CD4-positive, alpha-beta T cell treated with Interleukin-17A for 4 hours (primary cell): ENCODE results near the gene SH3GL3.

Source experiments
- DNase-seq: peaks from one replicate; pipeline ENCODE4 v3.0.0-alpha.2; 2020; ENCODE audit warnings: mixed read lengths

Gene SH3GL3, protein sequence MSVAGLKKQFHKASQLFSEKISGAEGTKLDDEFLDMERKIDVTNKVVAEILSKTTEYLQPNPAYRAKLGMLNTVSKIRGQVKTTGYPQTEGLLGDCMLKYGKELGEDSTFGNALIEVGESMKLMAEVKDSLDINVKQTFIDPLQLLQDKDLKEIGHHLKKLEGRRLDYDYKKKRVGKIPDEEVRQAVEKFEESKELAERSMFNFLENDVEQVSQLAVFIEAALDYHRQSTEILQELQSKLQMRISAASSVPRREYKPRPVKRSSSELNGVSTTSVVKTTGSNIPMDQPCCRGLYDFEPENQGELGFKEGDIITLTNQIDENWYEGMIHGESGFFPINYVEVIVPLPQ

GRCh38 chr15:83446904-83447709 lies at the start of gene SH3GL3:
SH3GL3 (plus strand) TSS chr15:83447341; CDS start chr15:83447534, 193 bp downstream.
- DNase-seq, result peak; percentile 38

DNA sequence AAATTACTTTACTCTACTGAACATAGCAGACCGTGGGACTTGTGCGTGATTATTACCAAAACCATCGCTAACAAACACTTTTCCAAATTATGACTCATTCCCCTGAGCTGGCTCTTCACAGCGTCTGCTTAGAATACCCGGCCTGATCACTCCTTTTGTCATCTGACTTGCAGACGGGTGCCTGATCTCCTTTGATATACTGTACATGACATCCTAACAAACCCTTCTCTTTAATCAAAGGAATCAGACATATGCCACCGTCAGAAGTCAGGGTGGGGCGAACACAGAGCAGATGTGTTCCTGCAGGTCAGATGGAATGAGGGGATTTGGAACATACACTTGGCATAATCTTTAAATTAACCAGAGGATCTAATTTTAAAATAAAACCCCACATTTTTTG lies 48.5 kb upstream of the SH3GL3 start:
- DNase-seq, result no peak

GRCh38 chr15:83404121-83404520 lies 43.0 kb upstream of the SH3GL3 start:
- DNase-seq, result no peak

DNA sequence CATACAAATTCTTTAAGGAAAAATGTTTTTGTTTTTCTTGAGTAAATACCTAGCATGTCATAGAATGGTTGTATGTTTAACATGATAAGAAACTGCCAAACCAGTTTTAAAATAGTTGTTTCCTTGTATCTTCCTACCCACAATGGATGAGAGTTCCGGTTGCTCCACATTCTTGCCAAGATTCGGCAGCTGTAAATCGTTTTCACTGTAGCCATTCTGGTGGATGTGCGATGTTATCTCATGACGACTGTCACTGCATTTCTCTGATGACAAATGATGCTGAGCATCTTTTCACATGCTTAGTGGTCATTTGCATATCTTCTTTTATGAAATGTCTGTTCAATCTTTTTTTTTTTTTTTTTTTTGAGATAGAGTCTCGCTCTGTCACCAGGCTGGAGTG lies 36.6 kb upstream of the SH3GL3 start:
- DNase-seq, result no peak

- no peak for DNase-seq
Observed at GRCh38 chr15:83413054-83413719, 34.0 kb upstream of the SH3GL3 start.

GRCh38 chr15:83422081-83422480 lies 25.1 kb upstream of the SH3GL3 start:
- no peak for DNase-seq

DNA sequence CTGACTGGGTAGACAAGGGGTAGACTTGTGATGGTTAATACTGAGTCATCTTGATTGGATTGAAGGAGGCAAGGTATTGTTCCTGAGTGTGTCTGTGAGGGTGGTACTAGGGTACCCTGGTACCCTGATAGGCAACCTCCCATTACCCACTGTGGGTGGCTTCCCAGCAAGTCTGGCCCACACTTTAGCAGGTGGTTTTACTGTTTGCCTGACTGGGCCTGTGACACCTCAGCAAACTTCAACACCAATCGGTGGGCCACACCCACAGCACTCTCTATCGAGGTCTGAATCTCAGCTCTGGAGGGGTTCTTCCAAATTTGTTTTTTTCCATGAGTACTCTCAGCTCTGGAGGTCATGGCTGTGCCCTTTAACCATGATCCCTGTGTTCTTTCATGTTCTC lies 24.6 kb upstream of the SH3GL3 start:
- no peak for DNase-seq

- DNase-seq, result no peak
Observed at GRCh38 chr15:83424101-83424500, 23.0 kb upstream of the SH3GL3 start.

GRCh38 chr15:83430441-83430840 lies 16.7 kb upstream of the SH3GL3 start:
- DNase-seq, result no peak

DNA sequence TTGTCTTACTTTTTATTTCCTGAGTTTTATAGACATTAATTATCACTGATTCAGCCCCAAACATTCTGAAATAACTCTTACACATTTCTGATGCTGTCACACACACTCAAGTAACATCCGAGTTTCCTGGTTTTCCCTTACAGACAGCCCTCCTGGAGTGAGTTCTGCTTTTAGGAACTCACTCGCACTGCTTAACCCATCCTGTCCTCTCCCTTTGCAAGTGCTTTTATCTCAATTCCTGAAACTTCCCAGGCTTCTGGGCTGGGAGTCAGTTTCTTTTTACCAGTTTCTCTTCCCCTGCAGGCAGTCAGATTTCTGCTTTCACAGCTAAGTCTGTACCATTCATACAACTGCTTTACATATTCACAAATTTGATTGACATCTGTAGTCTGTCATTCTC lies 15.6 kb upstream of the SH3GL3 start:
- no peak for DNase-seq

DNA sequence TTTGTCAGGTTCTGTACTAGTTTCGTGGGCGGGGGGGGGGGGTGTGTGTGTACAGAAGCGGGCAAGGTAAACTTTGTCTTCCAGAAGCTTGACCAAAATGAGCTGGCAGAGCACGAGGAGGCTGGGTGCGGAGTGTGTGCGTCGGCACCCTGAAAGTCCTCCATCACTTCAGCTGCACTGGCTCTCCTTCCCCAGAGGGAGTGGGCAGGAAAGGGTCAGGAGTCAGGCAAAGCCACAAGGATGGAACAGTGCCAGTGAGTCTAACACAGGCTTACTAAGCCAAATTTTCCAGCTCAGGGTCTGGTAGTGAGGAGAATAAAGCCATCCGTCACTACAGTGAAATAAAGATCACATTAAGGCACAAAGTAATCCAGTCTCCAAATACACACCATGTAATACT lies 11.9 kb upstream of the SH3GL3 start:
- no peak for DNase-seq

DNA sequence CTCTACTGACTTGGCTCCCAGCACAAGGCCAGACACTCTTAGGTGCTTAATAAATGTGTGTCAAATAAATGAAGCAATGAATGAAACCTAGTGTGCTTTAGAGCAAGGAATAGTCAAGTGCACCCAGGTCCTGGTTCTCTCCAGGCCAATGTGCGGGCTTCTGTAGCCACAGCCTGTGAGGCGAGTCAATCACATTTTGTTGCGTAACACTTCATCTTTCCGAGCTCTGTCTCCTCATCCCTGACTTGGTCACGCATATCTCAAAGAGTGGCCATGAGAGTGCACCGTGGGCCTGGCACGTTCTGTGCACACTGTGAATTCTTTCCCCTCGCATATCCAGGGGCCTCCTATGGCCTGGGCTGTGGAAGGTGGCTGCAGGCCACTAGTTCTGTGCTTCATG lies 11.4 kb upstream of the SH3GL3 start:
- no peak for DNase-seq

DNA sequence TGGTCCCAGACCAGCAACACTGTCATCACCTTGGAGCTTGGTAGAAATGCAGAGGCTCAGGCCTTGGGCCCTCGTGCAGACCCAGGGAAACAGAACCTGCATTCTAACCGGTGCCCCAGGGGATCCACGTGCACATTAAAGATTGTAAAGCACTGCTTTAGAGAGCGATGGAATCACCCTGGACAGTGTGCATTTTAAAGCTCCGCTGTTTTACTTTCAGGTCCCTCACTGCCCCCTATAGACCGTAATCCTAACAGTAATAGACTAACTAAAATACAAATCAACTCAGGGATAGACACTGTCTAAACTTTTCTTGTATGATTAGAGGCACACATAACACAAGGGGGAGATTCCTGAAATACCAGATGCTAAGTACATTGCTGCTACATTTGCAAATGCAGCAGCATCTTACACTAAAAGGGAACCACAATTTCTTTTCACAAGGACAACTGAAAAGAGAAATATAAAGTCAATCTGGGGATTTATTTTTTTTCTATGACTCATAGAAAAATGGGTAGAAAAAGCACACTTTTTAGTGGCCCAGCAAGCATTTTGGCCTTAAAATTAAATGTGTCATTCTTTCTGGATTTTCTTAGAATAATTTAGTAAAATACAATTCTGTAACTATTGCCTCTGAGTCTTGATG lies 10.5 kb upstream of the SH3GL3 start:
- no peak for DNase-seq

- no peak for DNase-seq
Observed at GRCh38 chr15:83443076-83443847, 3.9 kb upstream of the SH3GL3 start.

DNA sequence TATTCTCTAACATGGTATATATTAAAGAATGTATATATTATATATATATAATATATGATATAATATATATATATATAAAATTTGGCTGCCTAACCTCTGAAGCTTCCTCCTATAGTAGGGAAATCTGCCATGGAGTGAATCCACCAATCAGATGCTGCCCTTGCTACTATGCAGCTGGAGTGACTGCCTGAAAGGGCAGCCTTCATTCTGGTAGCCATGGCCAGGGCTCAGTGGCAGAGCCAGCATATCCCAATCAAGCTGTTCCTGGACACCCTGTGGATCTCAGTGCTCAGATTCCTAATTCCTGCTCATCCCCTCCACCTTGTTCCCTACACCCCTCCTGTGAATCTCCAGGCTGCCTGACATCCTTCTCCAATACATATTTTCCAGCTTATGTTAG lies 2.2 kb upstream of the SH3GL3 start:
- DNase-seq, result no peak

DNA sequence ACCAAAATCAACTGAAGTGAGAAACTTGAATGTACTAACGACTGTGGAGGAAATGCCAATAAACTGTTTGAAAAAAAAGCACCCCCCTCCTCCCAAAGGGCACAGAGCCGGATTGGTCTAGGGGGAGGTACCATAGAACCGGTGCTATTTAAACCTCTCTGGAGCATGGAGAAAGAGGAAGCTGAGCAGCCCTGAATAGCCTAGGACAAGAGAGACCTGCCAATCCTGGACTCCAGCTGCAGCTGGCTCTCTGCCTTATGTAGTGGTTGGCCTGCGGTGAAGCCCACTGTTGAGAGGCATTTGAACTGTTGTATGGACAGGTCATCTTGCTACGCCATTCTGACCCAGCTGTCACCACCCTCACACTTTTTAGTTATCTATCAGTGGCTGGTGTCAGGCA lies 1.5 kb upstream of the SH3GL3 start:
- no peak for DNase-seq

DNA sequence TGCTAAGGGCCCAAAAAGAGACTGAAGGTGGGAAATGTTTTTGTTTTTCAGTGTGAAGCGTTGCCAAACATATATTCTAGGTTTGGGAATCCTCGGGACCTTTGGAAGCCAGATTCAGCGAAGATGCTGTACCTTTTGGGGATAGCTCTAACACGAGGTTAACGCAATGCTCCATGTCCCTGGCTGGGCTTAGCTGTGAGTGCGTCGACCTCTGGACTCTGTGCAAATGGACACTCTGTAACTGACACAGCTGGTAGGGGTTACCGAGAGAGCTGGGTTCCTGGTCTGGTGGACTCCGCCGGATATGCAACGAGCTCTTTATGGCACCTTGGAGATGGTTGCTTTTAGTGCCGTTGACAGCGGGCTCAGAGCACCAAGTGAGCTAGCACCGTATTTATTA lies 724 bp upstream of the SH3GL3 start:
- no peak for DNase-seq

GRCh38 chr15:83449250-83449671 lies 2.1 kb downstream of the SH3GL3 start:
- no peak for DNase-seq

DNA sequence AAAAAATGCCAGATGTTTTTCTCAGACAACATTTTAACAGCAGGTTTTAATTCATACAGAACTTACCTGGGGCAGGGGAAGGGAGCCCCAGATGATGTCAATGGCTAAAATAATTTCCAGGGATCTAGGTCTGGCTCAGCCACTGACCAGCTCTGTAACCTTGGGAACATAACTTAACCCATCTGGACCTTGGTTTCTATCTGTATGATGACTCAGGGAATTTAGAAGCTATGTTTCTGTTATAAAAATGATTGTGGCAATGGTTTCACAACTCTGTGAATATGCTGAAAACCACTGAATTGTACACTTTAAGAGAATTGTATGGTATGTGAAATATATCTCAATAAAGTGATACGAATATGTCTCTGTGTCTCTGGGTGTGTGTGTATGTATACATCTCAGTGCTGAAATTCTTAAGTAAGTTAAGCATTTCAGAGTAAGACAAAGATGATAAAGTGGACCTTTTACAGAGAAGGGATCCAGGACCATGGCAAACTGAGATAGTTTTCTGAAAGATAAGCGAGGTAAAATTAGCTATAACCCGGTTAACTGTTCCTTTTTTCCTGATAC lies 2.9 kb downstream of the SH3GL3 start:
- no peak for DNase-seq

DNA sequence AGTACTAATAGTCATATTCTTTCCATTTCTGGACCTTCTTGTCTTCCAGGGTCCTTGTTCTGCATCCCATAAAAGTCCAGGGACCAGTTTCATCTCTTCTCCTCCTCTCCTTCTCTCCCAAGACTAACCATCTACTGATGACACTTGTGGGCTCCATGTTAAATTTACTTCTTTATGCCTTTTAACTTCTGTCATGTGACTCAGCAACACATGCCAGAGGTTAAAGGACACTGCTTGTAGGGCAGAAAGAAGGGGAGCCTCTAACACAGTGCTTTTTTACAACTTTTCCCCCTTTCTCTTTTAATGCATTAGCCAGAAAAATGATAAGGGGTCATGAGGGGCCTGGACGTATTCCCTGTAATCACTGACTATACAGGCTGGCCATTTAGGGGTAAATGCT lies 10.0 kb downstream of the SH3GL3 start:
- no peak for DNase-seq

GRCh38 chr15:83458381-83458780 lies 11.2 kb downstream of the SH3GL3 start:
- no peak for DNase-seq

- no peak for DNase-seq
Observed at GRCh38 chr15:83462026-83462425, 14.9 kb downstream of the SH3GL3 start.
